ENCODE measurements around the gene MYO1B.

MYO1B gene

DNA sequence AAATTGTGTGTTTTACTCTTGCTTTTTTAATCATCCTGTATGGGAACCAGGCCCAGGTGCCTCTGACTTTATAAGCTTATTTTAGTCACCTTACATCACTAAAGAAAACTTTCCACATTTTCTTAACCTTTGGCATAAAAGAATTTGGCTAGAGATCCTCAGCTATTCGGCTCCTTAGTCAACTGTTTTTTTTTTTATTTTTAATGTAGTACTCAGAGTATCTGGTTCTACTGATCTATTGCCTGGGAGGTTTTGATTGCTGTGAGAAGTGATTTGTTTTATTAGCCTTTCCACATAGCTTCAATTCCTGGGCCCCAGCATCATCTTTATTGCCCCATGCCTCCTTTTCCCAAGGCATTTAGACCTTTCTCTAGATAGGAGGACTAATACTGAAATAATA is 121.0 kb downstream of the MYO1B start:
- TF ChIP-seq, protein P1, sequence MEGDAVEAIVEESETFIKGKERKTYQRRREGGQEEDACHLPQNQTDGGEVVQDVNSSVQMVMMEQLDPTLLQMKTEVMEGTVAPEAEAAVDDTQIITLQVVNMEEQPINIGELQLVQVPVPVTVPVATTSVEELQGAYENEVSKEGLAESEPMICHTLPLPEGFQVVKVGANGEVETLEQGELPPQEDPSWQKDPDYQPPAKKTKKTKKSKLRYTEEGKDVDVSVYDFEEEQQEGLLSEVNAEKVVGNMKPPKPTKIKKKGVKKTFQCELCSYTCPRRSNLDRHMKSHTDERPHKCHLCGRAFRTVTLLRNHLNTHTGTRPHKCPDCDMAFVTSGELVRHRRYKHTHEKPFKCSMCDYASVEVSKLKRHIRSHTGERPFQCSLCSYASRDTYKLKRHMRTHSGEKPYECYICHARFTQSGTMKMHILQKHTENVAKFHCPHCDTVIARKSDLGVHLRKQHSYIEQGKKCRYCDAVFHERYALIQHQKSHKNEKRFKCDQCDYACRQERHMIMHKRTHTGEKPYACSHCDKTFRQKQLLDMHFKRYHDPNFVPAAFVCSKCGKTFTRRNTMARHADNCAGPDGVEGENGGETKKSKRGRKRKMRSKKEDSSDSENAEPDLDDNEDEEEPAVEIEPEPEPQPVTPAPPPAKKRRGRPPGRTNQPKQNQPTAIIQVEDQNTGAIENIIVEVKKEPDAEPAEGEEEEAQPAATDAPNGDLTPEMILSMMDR (IDR thresholded peaks at IDR 0.05; ENCODE audit: low read depth, low read length): no peak
- DNase-seq (ENCODE audit: extremely low read depth, low read depth): peak; percentile 59

DNA sequence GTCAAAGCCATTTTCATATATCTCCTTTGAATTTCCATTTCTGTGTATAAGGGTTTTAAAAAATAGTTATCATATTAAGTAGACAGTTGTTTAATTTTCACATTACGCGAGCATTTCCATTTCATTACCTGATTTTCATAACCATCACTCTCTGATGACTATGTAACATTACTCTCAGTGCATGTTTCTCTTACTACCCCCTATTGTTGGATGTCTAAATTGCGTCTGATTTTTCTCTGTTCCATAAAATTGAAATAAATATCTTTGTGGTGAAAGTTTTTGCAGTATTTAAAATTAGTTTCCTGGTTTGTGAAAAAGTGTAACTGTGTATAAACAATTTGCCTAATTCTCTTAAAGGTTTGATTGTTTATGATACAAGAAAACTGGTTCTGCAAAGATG is 123.8 kb downstream of the MYO1B start:
- no peak for DNase-seq (ENCODE audit: extremely low read depth, low read depth)
- TF ChIP-seq, protein P1 (IDR thresholded peaks at IDR 0.05; ENCODE audit: low read depth, low read length): peak; percentile 29

DNA sequence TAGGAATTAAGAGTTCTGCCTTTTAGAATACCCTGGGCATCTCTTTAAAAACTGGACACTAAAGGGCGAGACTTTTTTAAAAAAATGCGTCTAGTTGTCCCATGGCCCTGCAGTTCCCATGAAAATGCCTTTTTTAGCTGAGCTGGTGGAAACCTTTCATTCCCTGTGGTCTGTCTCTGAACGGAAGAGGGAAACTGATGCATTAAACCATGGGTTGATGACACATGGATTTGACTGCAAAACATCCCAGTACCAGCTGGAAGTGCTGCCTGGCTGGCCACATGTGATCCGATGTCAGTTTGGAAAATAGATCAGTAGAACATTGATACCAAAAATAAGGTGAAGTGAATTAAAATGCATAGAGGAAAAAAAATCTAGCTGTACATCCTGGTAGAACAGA is 129.2 kb downstream of the MYO1B start:
- DNase-seq (ENCODE audit: extremely low read depth, low read depth): no peak
- TF ChIP-seq, protein P1 (IDR thresholded peaks at IDR 0.05; ENCODE audit: low read depth, low read length): no peak

DNA sequence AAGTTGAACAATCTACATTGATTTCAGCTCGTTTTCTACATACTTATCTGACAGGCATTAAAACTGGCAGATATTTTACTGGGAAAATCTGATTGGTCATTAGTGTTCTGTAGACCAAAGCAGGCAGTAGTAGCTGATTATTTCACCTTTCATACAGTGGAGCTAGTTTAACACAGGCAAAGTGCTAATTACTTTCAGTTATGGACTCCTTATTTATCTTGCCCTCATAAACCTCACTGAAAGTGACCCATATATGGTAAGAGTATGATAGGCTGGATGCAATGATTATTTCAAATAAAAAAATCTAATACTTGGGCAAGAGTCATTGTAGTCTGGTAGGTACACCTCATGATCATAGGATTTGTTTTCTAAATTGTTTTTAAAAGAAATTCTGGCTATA is 129.7 kb downstream of the MYO1B start:
- TF ChIP-seq, protein P1 (IDR thresholded peaks at IDR 0.05; ENCODE audit: low read depth, low read length): no peak
- DNase-seq (ENCODE audit: extremely low read depth, low read depth): no peak

DNA sequence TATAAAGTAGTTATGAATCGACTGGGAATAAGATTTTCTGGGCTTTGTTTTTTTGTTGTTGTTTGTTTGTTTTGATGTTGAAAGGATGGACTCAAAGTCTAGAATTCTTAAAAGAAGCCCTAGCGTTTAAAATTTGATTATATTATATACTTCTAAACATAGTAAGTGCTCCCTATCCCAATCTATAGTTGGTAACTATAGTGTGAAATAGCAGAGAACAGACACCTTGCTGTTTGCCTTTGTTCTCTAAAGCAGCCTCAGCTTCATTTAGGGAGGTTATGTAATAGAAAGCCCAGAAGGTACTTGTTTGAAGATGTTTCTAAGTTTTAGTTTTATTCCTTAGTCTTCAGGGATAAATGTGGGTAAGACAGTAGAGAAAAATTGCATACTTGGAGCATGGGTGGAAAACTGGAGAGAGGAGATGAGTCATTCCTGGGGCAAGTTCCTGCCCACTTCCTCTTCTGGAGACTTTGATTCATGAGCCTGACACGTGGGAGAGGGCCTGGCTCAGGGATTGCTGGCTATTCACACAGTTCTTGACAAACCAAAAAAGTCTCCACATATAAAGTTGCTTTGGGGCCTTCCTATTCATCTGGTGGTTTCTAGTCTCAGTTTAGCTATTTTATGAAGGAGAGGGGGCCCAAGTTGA is 131.9 kb downstream of the MYO1B start:
- DNase-seq (ENCODE audit: extremely low read depth, low read depth): peak; percentile 68
- TF ChIP-seq, protein P1 (IDR thresholded peaks at IDR 0.05; ENCODE audit: low read depth, low read length): no peak

DNA sequence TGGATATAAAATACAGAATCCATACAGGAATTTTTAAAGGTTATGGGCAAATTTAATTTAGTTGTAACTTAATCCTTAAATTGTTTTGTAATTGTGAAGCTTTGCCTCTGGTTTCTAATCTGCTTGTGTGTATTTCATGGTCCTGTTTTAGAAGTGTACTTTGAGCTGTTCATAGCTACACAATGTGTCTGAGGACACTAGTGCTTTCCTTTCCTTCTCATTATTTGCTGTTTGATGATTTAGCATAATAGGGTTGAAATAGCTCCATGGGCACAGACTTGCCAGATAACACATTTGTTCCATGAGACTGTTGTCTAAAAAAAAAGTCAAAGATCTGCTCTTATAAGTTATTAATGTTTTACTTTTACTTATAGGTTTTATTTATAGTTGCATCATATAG is 134.2 kb downstream of the MYO1B start:
- TF ChIP-seq, protein P1 (IDR thresholded peaks at IDR 0.05; ENCODE audit: low read depth, low read length): no peak
- no peak for DNase-seq (ENCODE audit: extremely low read depth, low read depth)

DNA sequence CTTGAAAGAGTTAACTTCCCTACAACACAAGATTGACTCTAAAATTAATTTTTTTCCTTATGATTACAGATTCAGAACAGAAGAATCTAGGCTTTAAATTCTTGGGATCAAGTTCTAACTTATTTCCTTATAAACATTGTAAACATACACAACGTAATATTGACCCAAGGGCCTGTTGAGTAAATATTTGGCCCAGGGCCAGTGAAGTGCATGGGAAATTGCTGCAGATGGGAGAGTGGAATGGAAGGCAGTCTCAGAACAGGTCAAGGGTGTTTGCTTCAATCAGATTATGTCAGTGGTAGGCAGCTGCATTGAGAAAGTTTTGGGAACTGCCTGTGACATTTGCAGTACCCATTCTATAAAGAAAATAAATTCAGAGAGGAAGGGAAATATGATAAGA is 137.6 kb downstream of the MYO1B start:
- TF ChIP-seq, protein P1 (IDR thresholded peaks at IDR 0.05; ENCODE audit: low read depth, low read length): no peak
- DNase-seq (ENCODE audit: extremely low read depth, low read depth): peak; percentile 66
